HEK293T (cell line): Measurements from ENCODE around the gene JTB.

ENCODE experiments used
- CTCF ChIA-PET: fragments of 350-600 bp; formaldehyde crosslinking; extraction: SDS; loops from one replicate; lab custom pipeline; 2021; ENCODE audit warnings: antibody characterized with exemption, inconsistent platforms; lab: Yijun Ruan, JAX
- POLR2A ChIA-PET: fragments of 350-600 bp; formaldehyde crosslinking; extraction: SDS; loops from one replicate; lab custom pipeline; 2020; ENCODE audit warnings: antibody characterized with exemption, inconsistent platforms; lab: Yijun Ruan, JAX
- DNase-seq: peaks from one replicate; pipeline ENCODE4 v3.0.0; 2012; ENCODE audit warnings: mixed read lengths; ENCODE audit errors: extremely low spot score
- ARNT ChIP-seq: fragments of 450-650 bp; IDR thresholded peaks from 2 replicates; pipeline ENCODE4 v1.6.1; 2017; ENCODE audit warnings: mild to moderate bottlenecking
- BHLHE40 ChIP-seq: fragments of 450-650 bp; IDR thresholded peaks from 2 replicates; pipeline ENCODE4 v1.6.1; 2016; ENCODE audit warnings: mild to moderate bottlenecking, moderate library complexity, borderline replicate concordance
- CTBP1 ChIP-seq: fragments of 450-650 bp; IDR thresholded peaks from 2 replicates; pipeline ENCODE4 v1.6.1; 2016; ENCODE audit warnings: borderline replicate concordance
- ELF4 ChIP-seq: fragments of 450-650 bp; IDR thresholded peaks from 2 replicates; pipeline ENCODE4 v1.6.1; 2017; ENCODE audit warnings: antibody characterized with exemption
- FOXA1 ChIP-seq: fragments of 450-650 bp; IDR thresholded peaks from 2 replicates; pipeline ENCODE4 v1.6.1; 2016; ENCODE audit warnings: mild to moderate bottlenecking
- FOXK2 ChIP-seq: fragments of 450-650 bp; IDR thresholded peaks from 2 replicates; pipeline ENCODE4 v1.6.1; 2016; ENCODE audit warnings: mild to moderate bottlenecking
- FOXM1 ChIP-seq: fragments of 450-650 bp; IDR thresholded peaks from 2 replicates; pipeline ENCODE4 v1.6.1; 2017; ENCODE audit warnings: mild to moderate bottlenecking, borderline replicate concordance
- HDGF ChIP-seq: fragments of 450-650 bp; IDR thresholded peaks from 2 replicates; pipeline ENCODE4 v1.6.1; 2017; ENCODE audit warnings: antibody characterized with exemption, borderline replicate concordance
- L3MBTL2 ChIP-seq: fragments of 450-650 bp; conservative IDR thresholded peaks from 2 replicates; pipeline ENCODE4 v1.6.1; 2016; ENCODE audit warnings: mild to moderate bottlenecking
- LEF1 ChIP-seq: fragments of 450-650 bp; IDR thresholded peaks from 2 replicates; pipeline ENCODE4 v1.6.1; 2017; ENCODE audit warnings: mild to moderate bottlenecking, borderline replicate concordance
- PKNOX1 ChIP-seq: fragments of 450-650 bp; IDR thresholded peaks from 2 replicates; pipeline ENCODE4 v1.6.1; 2016
- SP1 ChIP-seq: fragments of 450-650 bp; IDR thresholded peaks from 2 replicates; pipeline ENCODE4 v1.6.1; 2017
- SUZ12 ChIP-seq: fragments of 450-650 bp; IDR thresholded peaks from 2 replicates; pipeline ENCODE4 v1.6.1; 2016; ENCODE audit warnings: mild to moderate bottlenecking
- TARDBP ChIP-seq: fragments of 450-650 bp; IDR thresholded peaks from 2 replicates; pipeline ENCODE4 v1.6.1; 2016
- ZNF384 ChIP-seq: fragments of 450-650 bp; IDR thresholded peaks from 2 replicates; pipeline ENCODE4 v1.6.1; 2016

JTB gene

GRCh38 chr1:153968408-153968807 lies 9.1 kb downstream of the JTB start:
- ChIA-PET CTCF (interaction anchor here (0.6 to 2.5 kb wide), 5 partner anchors 9 to 358 kb away, joined by 3 to 14 read pairs (median 3); partner anchors contain the start of genes CRTC2, JTB and RAB13), POLR2A (interaction anchor here (1.4 to 4.8 kb wide), 9 partner anchors 8 to 205 kb away, joined by 3 to 165 read pairs (median 45); partner anchors contain the start of genes CRTC2, GATAD2B, JTB and RAB13)
- no peak for DNase-seq
- TF ChIP-seq FOXA1 (no peak), SUZ12 (no peak), PKNOX1 (no peak), BHLHE40 (no peak), ELF4 (no peak), FOXM1 (no peak), CTBP1 (no peak), ZNF384 (no peak), FOXK2 (no peak), TARDBP (no peak), HDGF (no peak)

- CTCF ChIA-PET = interaction anchor here (0.6 to 2.5 kb wide), 6 partner anchors 9 to 358 kb away, joined by 3 to 14 read pairs (median 4); partner anchors contain the start of genes CRTC2, JTB and RAB13
- DNase-seq = no peak
- POLR2A ChIA-PET = interaction anchor here (1.0 to 4.8 kb wide), 25 partner anchors 9 to 470 kb away, joined by 3 to 165 read pairs (median 5); partner anchors contain the start of genes CHTOP, CRTC2, DENND4B and GATAD2B
- TF ChIP-seq ARNT (no peak), TARDBP (no peak), CTBP1 (no peak), HDGF (no peak), SUZ12 (no peak), LEF1 (no peak), FOXK2 (no peak; the same call in 1 of the 2 replicates), FOXA1 (no peak), PKNOX1 (no peak)
Measured at GRCh38 chr1:153968000-153968363, 9.5 kb downstream of the JTB start.

GRCh38 chr1:153967107-153967999 lies 10.1 kb downstream of the JTB start, which contains the start of gene CREB3L4:
Gene CREB3L4 (plus strand): TSS chr1:153967902. CDS start chr1:153968526, 624 bp downstream.
- DNase-seq = peak; percentile 91
- ChIA-PET POLR2A (interaction anchor here (0.5 to 4.8 kb wide), 37 partner anchors 10 to 470 kb away, joined by 3 to 165 read pairs (median 4); partner anchors contain the start of genes CHTOP, CRTC2, DENND4B and GATAD2B), CTCF (interaction anchor here (0.6 to 2.5 kb wide), 6 partner anchors 9 to 170 kb away, joined by 3 to 14 read pairs (median 4); partner anchors contain the start of genes CRTC2, JTB and RAB13)
- TF ChIP-seq FOXA1 = no peak
- TF ChIP-seq ZNF384 = peak; percentile 98
- no peak for TF ChIP-seq SUZ12
- peak; percentile 100 for TF ChIP-seq PKNOX1
- TF ChIP-seq L3MBTL2 = peak; percentile 93
- peak; percentile 38; the same call in 1 of the 2 replicates for TF ChIP-seq ELF4

- ChIA-PET POLR2A (interaction anchor here (0.7 to 4.0 kb wide), 19 partner anchors 8 to 337 kb away, joined by 3 to 65 read pairs (median 6); partner anchors contain the start of genes CHTOP, DENND4B, GATAD2B and JTB), CTCF (interaction anchor here (0.9 to 1.6 kb wide), 3 partner anchors 17 to 42 kb away, joined by 3 to 9 read pairs (median 7); partner anchors contain the start of genes DENND4B and RAB13)
- no peak for TF ChIP-seq LEF1
- no peak for TF ChIP-seq HDGF
- TF ChIP-seq ZNF384 = no peak
- TF ChIP-seq PKNOX1 = no peak
- TF ChIP-seq ELF4 = no peak
- no peak for DNase-seq
Measured at GRCh38 chr1:153963850-153964331, 13.6 kb downstream of the JTB start.

GRCh38 chr1:153963030-153963849 lies 14.2 kb downstream of the JTB start, which contains the start of gene SLC39A1:
Gene SLC39A1 (minus strand): TSS chr1:153963537. CDS start chr1:153962715, 822 bp downstream.
- peak; percentile 42; the same call in 1 of the 2 replicates for TF ChIP-seq ELF4
- no peak for TF ChIP-seq SP1
- no peak for TF ChIP-seq FOXA1
- TF ChIP-seq ARNT = no peak
- no peak for TF ChIP-seq LEF1
- no peak for TF ChIP-seq TARDBP
- no peak for TF ChIP-seq FOXK2
- TF ChIP-seq PKNOX1 = peak; percentile 99
- no peak for TF ChIP-seq SUZ12
- TF ChIP-seq L3MBTL2 = peak; percentile 72
- no peak for TF ChIP-seq HDGF
- ChIA-PET POLR2A (interaction anchor here (0.7 to 4.0 kb wide), 22 partner anchors 9 to 336 kb away, joined by 3 to 65 read pairs (median 5); partner anchors contain the start of genes CHTOP, DENND4B, GATAD2B and JTB), CTCF (interaction anchor here (0.6 to 1.6 kb wide), 4 partner anchors 17 to 108 kb away, joined by 3 to 9 read pairs (median 6); partner anchors contain the start of genes DENND4B and RAB13)
- peak; percentile 94 for DNase-seq
